Measurements from ENCODE around the gene CENPI. TPM values are rescaled to one million over a fixed set of nuclear protein-coding genes. Genes with fewer than 3 reads are reported as not detected.

CENPI gene
- total and polyA plus RNA-seq, 2 of the 13 experiments (the other 11 are each of a cell fraction or from before 2014, with no cell fraction given) = 5.1 to 26.5 TPM

DNA sequence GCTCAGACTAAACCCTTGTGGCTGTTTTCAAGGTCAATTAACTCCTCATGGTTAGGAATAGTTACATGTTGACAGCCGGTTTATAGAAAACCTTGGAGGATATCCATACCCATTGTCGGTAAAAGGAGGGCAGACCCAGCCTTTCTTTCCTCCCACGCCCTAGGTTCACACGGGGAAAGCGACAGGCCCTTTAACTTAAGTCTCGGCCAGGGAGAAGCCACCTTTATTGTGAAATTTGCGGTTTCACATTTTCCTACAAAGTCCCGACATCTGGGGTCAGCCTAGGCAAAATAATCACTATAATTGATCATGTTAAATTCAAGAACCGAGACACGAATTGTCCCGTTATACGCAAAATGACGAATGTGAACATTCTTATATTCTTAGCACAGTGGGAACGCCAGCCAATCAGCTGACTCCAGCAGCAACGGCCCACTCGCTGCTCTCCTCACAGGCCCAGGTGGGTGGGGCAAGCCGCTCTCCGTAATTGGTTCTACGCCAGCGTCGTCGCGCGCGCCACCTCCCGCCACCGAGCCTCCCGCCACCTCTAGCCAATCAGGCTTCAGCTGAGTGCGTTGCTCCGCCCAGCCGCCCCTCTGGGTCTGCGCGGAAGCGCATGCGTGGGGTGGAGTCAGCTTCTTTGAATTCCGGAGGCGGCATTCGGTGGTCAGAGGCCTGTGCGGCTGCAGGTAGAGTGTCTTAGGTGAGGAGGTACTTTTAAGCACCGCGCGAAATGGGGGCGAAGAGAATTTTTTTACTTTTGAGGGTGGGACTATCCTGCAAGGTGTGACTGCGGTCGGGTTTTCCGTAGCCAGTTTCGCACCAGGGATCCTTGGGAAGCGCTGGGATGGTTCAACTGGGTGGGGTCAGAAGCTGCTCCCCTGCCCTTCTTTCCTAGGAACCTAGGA lies at the start of gene CENPI (continued):
- TF ChIP-seq, protein P1, sequence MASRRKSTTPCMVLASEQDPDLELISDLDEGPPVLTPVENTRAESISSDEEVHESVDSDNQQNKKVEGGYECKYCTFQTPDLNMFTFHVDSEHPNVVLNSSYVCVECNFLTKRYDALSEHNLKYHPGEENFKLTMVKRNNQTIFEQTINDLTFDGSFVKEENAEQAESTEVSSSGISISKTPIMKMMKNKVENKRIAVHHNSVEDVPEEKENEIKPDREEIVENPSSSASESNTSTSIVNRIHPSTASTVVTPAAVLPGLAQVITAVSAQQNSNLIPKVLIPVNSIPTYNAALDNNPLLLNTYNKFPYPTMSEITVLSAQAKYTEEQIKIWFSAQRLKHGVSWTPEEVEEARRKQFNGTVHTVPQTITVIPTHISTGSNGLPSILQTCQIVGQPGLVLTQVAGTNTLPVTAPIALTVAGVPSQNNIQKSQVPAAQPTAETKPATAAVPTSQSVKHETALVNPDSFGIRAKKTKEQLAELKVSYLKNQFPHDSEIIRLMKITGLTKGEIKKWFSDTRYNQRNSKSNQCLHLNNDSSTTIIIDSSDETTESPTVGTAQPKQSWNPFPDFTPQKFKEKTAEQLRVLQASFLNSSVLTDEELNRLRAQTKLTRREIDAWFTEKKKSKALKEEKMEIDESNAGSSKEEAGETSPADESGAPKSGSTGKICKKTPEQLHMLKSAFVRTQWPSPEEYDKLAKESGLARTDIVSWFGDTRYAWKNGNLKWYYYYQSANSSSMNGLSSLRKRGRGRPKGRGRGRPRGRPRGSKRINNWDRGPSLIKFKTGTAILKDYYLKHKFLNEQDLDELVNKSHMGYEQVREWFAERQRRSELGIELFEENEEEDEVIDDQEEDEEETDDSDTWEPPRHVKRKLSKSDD (CRISPR knock-in tag; IDR thresholded peaks at IDR 0.05; ENCODE audit: low read depth) = no peak
- TF ChIP-seq, protein P2, sequence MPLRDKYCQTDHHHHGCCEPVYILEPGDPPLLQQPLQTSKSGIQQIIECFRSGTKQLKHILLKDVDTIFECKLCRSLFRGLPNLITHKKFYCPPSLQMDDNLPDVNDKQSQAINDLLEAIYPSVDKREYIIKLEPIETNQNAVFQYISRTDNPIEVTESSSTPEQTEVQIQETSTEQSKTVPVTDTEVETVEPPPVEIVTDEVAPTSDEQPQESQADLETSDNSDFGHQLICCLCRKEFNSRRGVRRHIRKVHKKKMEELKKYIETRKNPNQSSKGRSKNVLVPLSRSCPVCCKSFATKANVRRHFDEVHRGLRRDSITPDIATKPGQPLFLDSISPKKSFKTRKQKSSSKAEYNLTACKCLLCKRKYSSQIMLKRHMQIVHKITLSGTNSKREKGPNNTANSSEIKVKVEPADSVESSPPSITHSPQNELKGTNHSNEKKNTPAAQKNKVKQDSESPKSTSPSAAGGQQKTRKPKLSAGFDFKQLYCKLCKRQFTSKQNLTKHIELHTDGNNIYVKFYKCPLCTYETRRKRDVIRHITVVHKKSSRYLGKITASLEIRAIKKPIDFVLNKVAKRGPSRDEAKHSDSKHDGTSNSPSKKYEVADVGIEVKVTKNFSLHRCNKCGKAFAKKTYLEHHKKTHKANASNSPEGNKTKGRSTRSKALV (CRISPR knock-in tag; IDR thresholded peaks at IDR 0.05) = no peak
- TF ChIP-seq WIZ (CRISPR knock-in tag; IDR thresholded peaks at IDR 0.05) (no peak), CREM (IDR thresholded peaks at IDR 0.05) (peak; percentile 62), CREM (CRISPR knock-in tag; IDR thresholded peaks at IDR 0.05) (no peak), MXI1 (IDR thresholded peaks at IDR 0.05; ENCODE audit: borderline replicate concordance, low read depth, low read length) (peak; percentile 48; the same call in 1 of the 3 replicates), MAZ (IDR thresholded peaks at IDR 0.05; ENCODE audit: borderline replicate concordance, low read depth, low read length) (no peak), MAZ (CRISPR knock-in tag; IDR thresholded peaks at IDR 0.05; ENCODE audit: low read depth) (no peak), SNRNP70 (IDR thresholded peaks at IDR 0.05; ENCODE audit: low read depth, low read length) (no peak), NFIB (CRISPR knock-in tag; IDR thresholded peaks at IDR 0.05; ENCODE audit: borderline replicate concordance) (no peak), IKZF4 (CRISPR knock-in tag; IDR thresholded peaks at IDR 0.05; ENCODE audit: borderline replicate concordance, low read depth, not compliant biosample characterization) (no peak)
- TF ChIP-seq, protein P3, sequence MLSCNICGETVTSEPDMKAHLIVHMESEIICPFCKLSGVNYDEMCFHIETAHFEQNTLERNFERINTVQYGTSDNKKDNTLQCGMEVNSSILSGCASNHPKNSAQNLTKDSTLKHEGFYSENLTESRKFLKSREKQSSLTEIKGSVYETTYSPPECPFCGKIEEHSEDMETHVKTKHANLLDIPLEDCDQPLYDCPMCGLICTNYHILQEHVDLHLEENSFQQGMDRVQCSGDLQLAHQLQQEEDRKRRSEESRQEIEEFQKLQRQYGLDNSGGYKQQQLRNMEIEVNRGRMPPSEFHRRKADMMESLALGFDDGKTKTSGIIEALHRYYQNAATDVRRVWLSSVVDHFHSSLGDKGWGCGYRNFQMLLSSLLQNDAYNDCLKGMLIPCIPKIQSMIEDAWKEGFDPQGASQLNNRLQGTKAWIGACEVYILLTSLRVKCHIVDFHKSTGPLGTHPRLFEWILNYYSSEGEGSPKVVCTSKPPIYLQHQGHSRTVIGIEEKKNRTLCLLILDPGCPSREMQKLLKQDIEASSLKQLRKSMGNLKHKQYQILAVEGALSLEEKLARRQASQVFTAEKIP (CRISPR knock-in tag; IDR thresholded peaks at IDR 0.05; ENCODE audit: borderline replicate concordance) = no peak
- TF ChIP-seq, protein P4, sequence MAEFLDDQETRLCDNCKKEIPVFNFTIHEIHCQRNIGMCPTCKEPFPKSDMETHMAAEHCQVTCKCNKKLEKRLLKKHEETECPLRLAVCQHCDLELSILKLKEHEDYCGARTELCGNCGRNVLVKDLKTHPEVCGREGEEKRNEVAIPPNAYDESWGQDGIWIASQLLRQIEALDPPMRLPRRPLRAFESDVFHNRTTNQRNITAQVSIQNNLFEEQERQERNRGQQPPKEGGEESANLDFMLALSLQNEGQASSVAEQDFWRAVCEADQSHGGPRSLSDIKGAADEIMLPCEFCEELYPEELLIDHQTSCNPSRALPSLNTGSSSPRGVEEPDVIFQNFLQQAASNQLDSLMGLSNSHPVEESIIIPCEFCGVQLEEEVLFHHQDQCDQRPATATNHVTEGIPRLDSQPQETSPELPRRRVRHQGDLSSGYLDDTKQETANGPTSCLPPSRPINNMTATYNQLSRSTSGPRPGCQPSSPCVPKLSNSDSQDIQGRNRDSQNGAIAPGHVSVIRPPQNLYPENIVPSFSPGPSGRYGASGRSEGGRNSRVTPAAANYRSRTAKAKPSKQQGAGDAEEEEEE (CRISPR knock-in tag; IDR thresholded peaks at IDR 0.05; ENCODE audit: borderline replicate concordance) = no peak
- TF ChIP-seq, protein P5, sequence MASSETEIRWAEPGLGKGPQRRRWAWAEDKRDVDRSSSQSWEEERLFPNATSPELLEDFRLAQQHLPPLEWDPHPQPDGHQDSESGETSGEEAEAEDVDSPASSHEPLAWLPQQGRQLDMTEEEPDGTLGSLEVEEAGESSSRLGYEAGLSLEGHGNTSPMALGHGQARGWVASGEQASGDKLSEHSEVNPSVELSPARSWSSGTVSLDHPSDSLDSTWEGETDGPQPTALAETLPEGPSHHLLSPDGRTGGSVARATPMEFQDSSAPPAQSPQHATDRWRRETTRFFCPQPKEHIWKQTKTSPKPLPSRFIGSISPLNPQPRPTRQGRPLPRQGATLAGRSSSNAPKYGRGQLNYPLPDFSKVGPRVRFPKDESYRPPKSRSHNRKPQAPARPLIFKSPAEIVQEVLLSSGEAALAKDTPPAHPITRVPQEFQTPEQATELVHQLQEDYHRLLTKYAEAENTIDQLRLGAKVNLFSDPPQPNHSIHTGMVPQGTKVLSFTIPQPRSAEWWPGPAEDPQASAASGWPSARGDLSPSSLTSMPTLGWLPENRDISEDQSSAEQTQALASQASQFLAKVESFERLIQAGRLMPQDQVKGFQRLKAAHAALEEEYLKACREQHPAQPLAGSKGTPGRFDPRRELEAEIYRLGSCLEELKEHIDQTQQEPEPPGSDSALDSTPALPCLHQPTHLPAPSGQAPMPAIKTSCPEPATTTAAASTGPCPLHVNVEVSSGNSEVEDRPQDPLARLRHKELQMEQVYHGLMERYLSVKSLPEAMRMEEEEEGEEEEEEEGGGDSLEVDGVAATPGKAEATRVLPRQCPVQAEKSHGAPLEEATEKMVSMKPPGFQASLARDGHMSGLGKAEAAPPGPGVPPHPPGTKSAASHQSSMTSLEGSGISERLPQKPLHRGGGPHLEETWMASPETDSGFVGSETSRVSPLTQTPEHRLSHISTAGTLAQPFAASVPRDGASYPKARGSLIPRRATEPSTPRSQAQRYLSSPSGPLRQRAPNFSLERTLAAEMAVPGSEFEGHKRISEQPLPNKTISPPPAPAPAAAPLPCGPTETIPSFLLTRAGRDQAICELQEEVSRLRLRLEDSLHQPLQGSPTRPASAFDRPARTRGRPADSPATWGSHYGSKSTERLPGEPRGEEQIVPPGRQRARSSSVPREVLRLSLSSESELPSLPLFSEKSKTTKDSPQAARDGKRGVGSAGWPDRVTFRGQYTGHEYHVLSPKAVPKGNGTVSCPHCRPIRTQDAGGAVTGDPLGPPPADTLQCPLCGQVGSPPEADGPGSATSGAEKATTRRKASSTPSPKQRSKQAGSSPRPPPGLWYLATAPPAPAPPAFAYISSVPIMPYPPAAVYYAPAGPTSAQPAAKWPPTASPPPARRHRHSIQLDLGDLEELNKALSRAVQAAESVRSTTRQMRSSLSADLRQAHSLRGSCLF (CRISPR knock-in tag; IDR thresholded peaks at IDR 0.05; ENCODE audit: borderline replicate concordance) = no peak

Data from HepG2 (cell line).